ENCODE results near the gene SLAMF9.

DNA sequence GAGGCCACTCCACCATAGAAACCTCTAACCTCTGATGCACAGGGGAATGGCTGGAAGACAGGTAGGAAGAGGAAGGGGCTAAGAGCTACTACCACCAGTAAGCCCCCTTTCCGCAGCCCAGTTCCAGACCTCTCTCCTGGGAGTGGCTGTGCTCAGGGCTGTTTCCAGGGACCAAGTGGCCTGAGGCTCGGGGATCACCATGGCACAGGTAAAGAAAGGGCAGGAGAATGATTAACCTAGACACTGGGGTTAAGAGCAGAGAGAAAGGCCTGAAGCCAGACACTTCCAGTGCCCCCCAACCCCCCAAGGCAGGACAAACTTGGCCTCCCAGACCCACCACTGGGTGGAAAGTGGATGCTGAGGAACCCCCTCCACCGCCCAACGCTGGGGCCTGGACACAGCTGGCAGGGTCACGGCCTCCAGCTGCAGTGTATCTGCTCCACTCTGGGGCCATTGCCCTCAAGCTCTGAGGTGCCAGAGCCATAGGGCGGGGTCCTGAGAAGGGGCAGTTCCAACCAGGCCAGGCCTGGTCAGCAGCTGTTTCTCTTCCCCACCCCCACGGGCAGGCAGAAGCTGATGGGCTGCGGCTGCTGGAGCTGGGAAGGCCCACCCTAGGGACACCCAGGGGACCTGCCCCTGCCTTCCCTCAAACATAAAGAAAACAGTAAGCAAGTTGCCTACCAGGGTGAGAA, 31.4 kb downstream of the SLAMF9 start:
- TF ChIP-seq, protein P1, sequence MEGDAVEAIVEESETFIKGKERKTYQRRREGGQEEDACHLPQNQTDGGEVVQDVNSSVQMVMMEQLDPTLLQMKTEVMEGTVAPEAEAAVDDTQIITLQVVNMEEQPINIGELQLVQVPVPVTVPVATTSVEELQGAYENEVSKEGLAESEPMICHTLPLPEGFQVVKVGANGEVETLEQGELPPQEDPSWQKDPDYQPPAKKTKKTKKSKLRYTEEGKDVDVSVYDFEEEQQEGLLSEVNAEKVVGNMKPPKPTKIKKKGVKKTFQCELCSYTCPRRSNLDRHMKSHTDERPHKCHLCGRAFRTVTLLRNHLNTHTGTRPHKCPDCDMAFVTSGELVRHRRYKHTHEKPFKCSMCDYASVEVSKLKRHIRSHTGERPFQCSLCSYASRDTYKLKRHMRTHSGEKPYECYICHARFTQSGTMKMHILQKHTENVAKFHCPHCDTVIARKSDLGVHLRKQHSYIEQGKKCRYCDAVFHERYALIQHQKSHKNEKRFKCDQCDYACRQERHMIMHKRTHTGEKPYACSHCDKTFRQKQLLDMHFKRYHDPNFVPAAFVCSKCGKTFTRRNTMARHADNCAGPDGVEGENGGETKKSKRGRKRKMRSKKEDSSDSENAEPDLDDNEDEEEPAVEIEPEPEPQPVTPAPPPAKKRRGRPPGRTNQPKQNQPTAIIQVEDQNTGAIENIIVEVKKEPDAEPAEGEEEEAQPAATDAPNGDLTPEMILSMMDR (conservative IDR thresholded peaks at IDR 0.05), result no peak
- no peak for TF ChIP-seq EZH2 (IDR thresholded peaks at IDR 0.05; ENCODE audit: low read depth)
